ENCODE measurements around the gene NABP1.

NABP1 gene

DNA sequence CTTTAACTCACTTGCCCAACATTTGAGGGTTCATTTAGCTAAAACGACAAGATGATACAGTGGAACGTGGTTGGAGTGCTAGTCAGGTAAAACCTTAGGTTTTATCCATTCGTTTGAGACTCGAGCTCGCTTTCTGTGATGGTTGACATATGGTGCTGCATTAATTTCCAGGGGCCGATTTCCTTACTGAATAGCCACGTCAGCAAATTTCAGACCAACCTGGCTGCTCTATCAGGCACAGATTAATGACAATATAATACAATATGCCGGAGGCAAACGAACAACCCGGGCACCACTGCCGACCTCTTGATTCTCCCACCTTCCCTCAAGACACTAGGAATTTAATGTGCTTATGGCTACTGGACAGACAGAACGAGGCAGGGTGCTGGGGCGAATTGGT, 42.0 kb downstream of the NABP1 start:
- Histone ChIP-seq H3K4me3 (ENCODE audit: low read length) (no peak overlapping the region), H2BK120ac (ENCODE audit: low read depth, low read length) (no peak overlapping the region), H2AK5ac (ENCODE audit: low read length) (no peak overlapping the region), H3K4me2 (ENCODE audit: low read length) (no peak overlapping the region), H2BK5ac (ENCODE audit: low read length) (no peak overlapping the region), H3K27me3 (ENCODE audit: insufficient read depth, low read length, poor library complexity) (no peaks in the 10 kb centered on the region), H3K27ac (ENCODE audit: low read depth, low read length) (no peak overlapping the region), H3K56ac (ENCODE audit: low read length) (no peak overlapping the region), H3K36me3 (ENCODE audit: control insufficient read depth, insufficient read depth, low read length) (no peaks in the 10 kb centered on the region), H4K8ac (ENCODE audit: low read depth, low read length) (no peak overlapping the region), H3K18ac (ENCODE audit: low read length) (no peak overlapping the region), H3K4me1 (ENCODE audit: control insufficient read depth, low read depth, low read length) (no peaks in the 10 kb centered on the region), H3K79me1 (ENCODE audit: low read length) (no peaks in the 10 kb centered on the region), H3K23ac (ENCODE audit: low read length) (no peak overlapping the region), H3K79me2 (ENCODE audit: control insufficient read depth, insufficient read depth, low read length) (no peaks in the 10 kb centered on the region), H2BK15ac (replicated peaks; ENCODE audit: low read depth) (no peak overlapping the region), H3K4ac (ENCODE audit: low read depth, low read length) (no peak overlapping the region), H3K9ac (ENCODE audit: low read length) (no peak overlapping the region), H4K5ac (ENCODE audit: low read length) (no peak overlapping the region)
- DNase-seq, result no peak
- WGBS (ENCODE audit: extremely low coverage, insufficient coverage, low lambda C conversion rate), result no CpG with 5 or more reads among the region's 13 CpGs

DNA sequence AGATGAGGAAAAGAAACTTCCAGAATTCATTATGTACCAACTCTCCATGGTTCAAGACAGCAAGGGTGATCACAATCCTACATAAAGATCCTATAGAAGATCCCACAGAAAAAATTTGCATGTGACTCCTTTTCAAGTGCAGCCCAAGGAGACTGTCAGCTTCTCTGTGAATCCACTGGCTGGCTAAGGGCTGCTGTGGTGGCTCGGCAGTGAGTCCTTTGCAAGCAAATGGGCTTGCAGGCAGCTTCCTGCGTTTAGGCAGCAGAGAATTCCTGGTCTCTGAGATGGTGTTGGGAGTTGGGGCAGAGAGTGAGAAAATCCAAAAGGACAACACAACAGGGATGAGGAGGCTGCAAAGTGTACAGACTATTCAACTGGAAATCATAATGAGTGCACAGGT, 43.4 kb downstream of the NABP1 start:
- Histone ChIP-seq H3K9ac (ENCODE audit: low read length) (no peak overlapping the region), H3K4ac (ENCODE audit: low read depth, low read length) (no peak overlapping the region), H2BK5ac (ENCODE audit: low read length) (no peak overlapping the region), H3K27ac (ENCODE audit: low read depth, low read length) (no peak overlapping the region), H3K27me3 (ENCODE audit: insufficient read depth, low read length, poor library complexity) (no peaks in the 10 kb centered on the region), H4K8ac (ENCODE audit: low read depth, low read length) (no peak overlapping the region), H3K4me3 (ENCODE audit: low read length) (no peak overlapping the region), H3K18ac (ENCODE audit: low read length) (no peak overlapping the region), H2BK15ac (replicated peaks; ENCODE audit: low read depth) (no peak overlapping the region), H3K4me2 (ENCODE audit: low read length) (no peak overlapping the region), H2BK120ac (ENCODE audit: low read depth, low read length) (no peak overlapping the region), H3K56ac (ENCODE audit: low read length) (no peak overlapping the region), H3K79me2 (ENCODE audit: control insufficient read depth, insufficient read depth, low read length) (no peaks in the 10 kb centered on the region), H2AK5ac (ENCODE audit: low read length) (no peak overlapping the region), H3K79me1 (ENCODE audit: low read length) (no peaks in the 10 kb centered on the region), H3K36me3 (ENCODE audit: control insufficient read depth, insufficient read depth, low read length) (no peaks in the 10 kb centered on the region), H3K4me1 (ENCODE audit: control insufficient read depth, low read depth, low read length) (no peaks in the 10 kb centered on the region), H4K5ac (ENCODE audit: low read length) (no peak overlapping the region), H3K23ac (ENCODE audit: low read length) (no peak overlapping the region)
- no CpG with 5 or more reads among the region's 2 CpGs for WGBS (ENCODE audit: extremely low coverage, insufficient coverage, low lambda C conversion rate)
- peak; percentile 19 for DNase-seq

DNA sequence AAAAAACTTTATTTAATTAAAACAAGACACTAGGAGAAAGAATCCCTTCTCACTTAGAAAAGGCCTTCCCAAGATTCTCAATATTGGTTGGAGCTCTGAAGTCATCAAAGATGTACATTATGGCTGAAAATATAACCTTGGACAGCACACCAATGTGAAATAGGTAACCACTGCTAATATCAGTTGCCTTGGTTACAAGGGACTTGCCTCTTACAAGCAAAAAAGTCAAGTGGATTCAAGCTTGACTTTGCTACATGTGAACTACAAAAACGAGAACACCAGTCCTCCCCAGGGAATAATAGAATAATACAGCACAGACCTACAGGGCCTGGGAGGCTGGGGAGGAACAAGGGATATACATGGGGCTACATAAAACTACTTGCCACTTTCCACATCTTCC, 46.1 kb downstream of the NABP1 start:
- no peaks in the 10 kb centered on the region for H3K79me2 ChIP-seq (ENCODE audit: control insufficient read depth, insufficient read depth, low read length)
- H2BK120ac ChIP-seq (ENCODE audit: low read depth, low read length), result no peak overlapping the region
- no peak overlapping the region for H2BK15ac ChIP-seq (replicated peaks; ENCODE audit: low read depth)
- no peak overlapping the region for H3K4ac ChIP-seq (ENCODE audit: low read depth, low read length)
- H3K4me2 ChIP-seq (ENCODE audit: low read length), result no peak overlapping the region
- DNase-seq, result no peak
- no peak overlapping the region for H3K9ac ChIP-seq (ENCODE audit: low read length)
- WGBS (ENCODE audit: extremely low coverage, insufficient coverage, low lambda C conversion rate), result no CpG with 5 or more reads among the region's 1 CpG
- H3K23ac ChIP-seq (ENCODE audit: low read length), result no peak overlapping the region
- no peak overlapping the region for H3K27ac ChIP-seq (ENCODE audit: low read depth, low read length)
- H3K56ac ChIP-seq (ENCODE audit: low read length), result no peak overlapping the region
- no peak overlapping the region for H4K5ac ChIP-seq (ENCODE audit: low read length)
- no peak overlapping the region for H2AK5ac ChIP-seq (ENCODE audit: low read length)
- no peak overlapping the region for H3K4me3 ChIP-seq (ENCODE audit: low read length)
- no peaks in the 10 kb centered on the region for H3K79me1 ChIP-seq (ENCODE audit: low read length)
- no peak overlapping the region for H2BK5ac ChIP-seq (ENCODE audit: low read length)
- H3K27me3 ChIP-seq (ENCODE audit: insufficient read depth, low read length, poor library complexity), result no peaks in the 10 kb centered on the region
- no peak overlapping the region for H4K8ac ChIP-seq (ENCODE audit: low read depth, low read length)
- H3K36me3 ChIP-seq (ENCODE audit: control insufficient read depth, insufficient read depth, low read length), result no peaks in the 10 kb centered on the region
- no peak overlapping the region for H3K18ac ChIP-seq (ENCODE audit: low read length)
- no peaks in the 10 kb centered on the region for H3K4me1 ChIP-seq (ENCODE audit: control insufficient read depth, low read depth, low read length)

DNA sequence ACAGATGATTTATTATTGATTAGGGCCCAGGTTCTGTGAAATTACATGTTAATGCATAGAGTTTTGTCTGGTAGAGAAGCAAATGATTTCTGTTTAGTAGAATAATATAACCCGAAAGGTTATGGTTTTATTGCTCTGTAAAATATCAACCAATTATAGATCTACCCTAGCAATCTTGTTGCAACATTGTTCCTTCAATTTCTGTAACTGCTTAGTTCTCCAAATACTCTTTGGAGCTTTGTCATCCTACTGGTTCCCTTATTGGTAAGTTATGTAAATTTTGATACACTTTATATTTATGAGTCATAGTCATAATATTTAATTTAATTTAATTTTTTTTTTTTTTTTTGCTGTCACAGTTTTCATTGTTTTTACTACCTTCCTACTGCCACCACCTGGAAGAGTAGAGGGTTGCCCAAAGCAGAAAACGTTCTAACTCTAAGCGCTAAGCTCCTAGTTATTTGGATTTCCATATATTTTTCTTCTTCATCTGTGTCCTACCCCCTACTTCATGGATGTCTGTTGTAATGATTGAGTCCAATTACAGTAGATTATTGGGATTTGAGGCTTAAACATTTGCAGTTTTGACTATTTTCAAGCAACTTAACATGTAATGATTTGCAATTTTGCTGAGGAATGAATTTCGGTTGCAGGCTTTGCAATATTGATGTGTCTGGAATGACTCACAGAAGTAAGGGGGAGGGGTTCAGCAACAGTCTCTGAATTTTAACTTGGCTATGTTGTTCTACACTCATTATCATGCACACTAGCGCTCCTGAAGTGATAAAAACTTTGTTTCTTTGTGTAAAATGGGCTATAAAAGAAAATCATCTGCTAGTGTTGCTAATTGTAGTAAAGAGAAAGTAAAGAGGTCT, 51.1 kb downstream of the NABP1 start:
- no peaks in the 10 kb centered on the region for H3K4me1 ChIP-seq (ENCODE audit: control insufficient read depth, low read depth, low read length)

GRCh38 chr2:191730263-191730662, 52.3 kb downstream of the NABP1 start:
- no peaks in the 10 kb centered on the region for H3K79me1 ChIP-seq (ENCODE audit: low read length)

More for the DNA sequence above, 51.1 kb downstream of the NABP1 start:
- Histone ChIP-seq H3K18ac (ENCODE audit: low read length) (no peak overlapping the region), H4K5ac (ENCODE audit: low read length) (no peak overlapping the region), H2BK15ac (replicated peaks; ENCODE audit: low read depth) (no peak overlapping the region), H3K9ac (ENCODE audit: low read length) (no peak overlapping the region), H3K4me2 (ENCODE audit: low read length) (no peak overlapping the region), H2BK5ac (ENCODE audit: low read length) (no peak overlapping the region), H3K79me2 (ENCODE audit: control insufficient read depth, insufficient read depth, low read length) (no peaks in the 10 kb centered on the region), H2BK120ac (ENCODE audit: low read depth, low read length) (no peak overlapping the region), H3K23ac (ENCODE audit: low read length) (no peak overlapping the region), H3K36me3 (ENCODE audit: control insufficient read depth, insufficient read depth, low read length) (no peaks in the 10 kb centered on the region), H3K27ac (ENCODE audit: low read depth, low read length) (no peak overlapping the region), H3K4me3 (ENCODE audit: low read length) (no peak overlapping the region), H3K4ac (ENCODE audit: low read depth, low read length) (no peak overlapping the region), H3K27me3 (ENCODE audit: insufficient read depth, low read length, poor library complexity) (no peaks in the 10 kb centered on the region), H3K79me1 (ENCODE audit: low read length) (no peaks in the 10 kb centered on the region), H3K56ac (ENCODE audit: low read length) (no peak overlapping the region), H2AK5ac (ENCODE audit: low read length) (no peak overlapping the region), H4K8ac (ENCODE audit: low read depth, low read length) (no peak overlapping the region)
- WGBS (ENCODE audit: extremely low coverage, insufficient coverage, low lambda C conversion rate), result no CpG with 5 or more reads among the region's 5 CpGs
- peak; percentile 17 for DNase-seq

More at GRCh38 chr2:191730263-191730662, 52.3 kb downstream of the NABP1 start:
- H4K8ac ChIP-seq (ENCODE audit: low read depth, low read length), result no peak overlapping the region
- no peak overlapping the region for H2BK5ac ChIP-seq (ENCODE audit: low read length)
- no peak overlapping the region for H3K18ac ChIP-seq (ENCODE audit: low read length)
- H3K36me3 ChIP-seq (ENCODE audit: control insufficient read depth, insufficient read depth, low read length), result no peaks in the 10 kb centered on the region
- no peak overlapping the region for H4K5ac ChIP-seq (ENCODE audit: low read length)
- H3K23ac ChIP-seq (ENCODE audit: low read length), result no peak overlapping the region
- H3K56ac ChIP-seq (ENCODE audit: low read length), result no peak overlapping the region
- no peak overlapping the region for H3K4me3 ChIP-seq (ENCODE audit: low read length)
- no peak overlapping the region for H3K4ac ChIP-seq (ENCODE audit: low read depth, low read length)
- H3K27me3 ChIP-seq (ENCODE audit: insufficient read depth, low read length, poor library complexity), result no peaks in the 10 kb centered on the region
- H3K4me2 ChIP-seq (ENCODE audit: low read length), result no peak overlapping the region
- no peaks in the 10 kb centered on the region for H3K79me2 ChIP-seq (ENCODE audit: control insufficient read depth, insufficient read depth, low read length)
- no peak overlapping the region for H3K9ac ChIP-seq (ENCODE audit: low read length)
- H2AK5ac ChIP-seq (ENCODE audit: low read length), result no peak overlapping the region
- H3K27ac ChIP-seq (ENCODE audit: low read depth, low read length), result no peak overlapping the region
- no peak overlapping the region for H2BK120ac ChIP-seq (ENCODE audit: low read depth, low read length)
- H2BK15ac ChIP-seq (replicated peaks; ENCODE audit: low read depth), result no peak overlapping the region
- no peaks in the 10 kb centered on the region for H3K4me1 ChIP-seq (ENCODE audit: control insufficient read depth, low read depth, low read length)
- no peak for DNase-seq
